Mesenchymal stem cell (in vitro differentiated cells and primary cell): ENCODE measurements around the gene AGXT.

Experiments
- DNase-seq: peaks from one replicate; pipeline ENCODE4 v3.0.0-alpha.2; 2013
- H2AFZ ChIP-seq: one replicate; pipeline ENCODE4 v1.6.1; 2013; ENCODE audit warnings: low read depth, mild to moderate bottlenecking, control low read depth, inconsistent platforms, low read length, moderate library complexity
- H2AK5ac ChIP-seq: 2 replicates; pipeline ENCODE4 v1.6.1; 2013; ENCODE audit warnings: low read length, moderate library complexity, mild to moderate bottlenecking, inconsistent platforms; ENCODE audit not compliant: severe bottlenecking
- H2BK120ac ChIP-seq: one replicate; pipeline ENCODE4 v1.6.1; 2013; ENCODE audit warnings: low read depth, mild to moderate bottlenecking, inconsistent platforms, low read length, moderate library complexity
- H2BK12ac ChIP-seq, 2 experiments: one replicate each; pipeline ENCODE4 v1.6.1; 2013; ENCODE audit warnings: inconsistent platforms in 2 of 2, low read length in 2 of 2, mild to moderate bottlenecking in 2 of 2, moderate library complexity in 2 of 2, control low read depth in 1 of 2
- H2BK15ac ChIP-seq: one replicate; pipeline ENCODE4 v1.6.1; 2013; ENCODE audit warnings: mild to moderate bottlenecking, low read depth, inconsistent platforms; ENCODE audit not compliant: poor library complexity, severe bottlenecking
- H2BK5ac ChIP-seq: 2 replicates; pipeline ENCODE4 v1.6.1; 2013; ENCODE audit warnings: low read depth, mild to moderate bottlenecking, low read length, control low read depth, inconsistent platforms; ENCODE audit not compliant: poor library complexity, severe bottlenecking
- H3K14ac ChIP-seq, 2 experiments: one replicate each; pipeline ENCODE4 v1.6.1; 2013; ENCODE audit warnings: inconsistent platforms in 2 of 2, low read length in 2 of 2, control low read depth in 1 of 2, mild to moderate bottlenecking in 1 of 2, moderate library complexity in 1 of 2
- H3K18ac ChIP-seq, 2 experiments: one replicate each; pipeline ENCODE4 v1.6.1; 2013; ENCODE audit warnings: inconsistent platforms in 2 of 2, low read length in 2 of 2, control low read depth in 1 of 2, low read depth in 1 of 2, mild to moderate bottlenecking in 1 of 2
- H3K23ac ChIP-seq, 2 experiments: one replicate each; pipeline ENCODE4 v1.6.1; 2013; ENCODE audit warnings: inconsistent platforms in 2 of 2, low read length in 2 of 2, mild to moderate bottlenecking in 2 of 2, moderate library complexity in 2 of 2, control low read depth in 1 of 2
- H3K27ac ChIP-seq: 2 replicates; pipeline ENCODE4 v1.5.1; 2013; ENCODE audit warnings: mild to moderate bottlenecking, moderate library complexity, low read length, control low read depth, inconsistent platforms; ENCODE audit not compliant: poor library complexity, severe bottlenecking
- H3K27me3 ChIP-seq, 2 experiments: 2 replicates each; pipeline versions ENCODE4 v1.6.1 to v1.7.0; 2013; ENCODE audit warnings: low read length in 2 of 2, mild to moderate bottlenecking in 2 of 2, moderate library complexity in 2 of 2, control low read depth in 1 of 2, inconsistent platforms in 1 of 2; ENCODE audit not compliant: control insufficient read depth in 1 of 2, insufficient read depth in 1 of 2
- H3K36me3 ChIP-seq, 2 experiments: 2 replicates each; pipeline versions ENCODE4 v1.6.1 to v1.7.0; 2013; ENCODE audit warnings: low read length in 2 of 2, control low read depth in 1 of 2, inconsistent platforms in 1 of 2, low read depth in 1 of 2, mild to moderate bottlenecking in 1 of 2; ENCODE audit not compliant: insufficient read depth in 2 of 2, control insufficient read depth in 1 of 2
- H3K4ac ChIP-seq, 2 experiments: one replicate each; pipeline ENCODE4 v1.6.1; 2013; ENCODE audit warnings: inconsistent platforms in 2 of 2, low read length in 2 of 2, mild to moderate bottlenecking in 2 of 2, moderate library complexity in 2 of 2, control low read depth in 1 of 2, low read depth in 1 of 2
- H3K4me1 ChIP-seq: 2 replicates; pipeline ENCODE4 v1.6.1; 2013; ENCODE audit warnings: low read depth, low read length, control low read depth; ENCODE audit not compliant: control insufficient read depth, insufficient read depth
- H3K4me2 ChIP-seq: 2 replicates; pipeline ENCODE4 v1.6.1; 2013; ENCODE audit warnings: low read length, mild to moderate bottlenecking, inconsistent platforms; ENCODE audit not compliant: poor library complexity, severe bottlenecking
- H3K4me3 ChIP-seq, 2 experiments: 2 replicates each; pipeline versions ENCODE4 v1.5.1 to v1.7.0; 2013; ENCODE audit warnings: low read length in 2 of 2, mild to moderate bottlenecking in 2 of 2, control low read depth in 1 of 2, low read depth in 1 of 2; ENCODE audit not compliant: insufficient read depth in 1 of 2
- H3K79me1 ChIP-seq: replicated peaks from 2 replicates; pipeline ENCODE4 v1.6.1; 2013; ENCODE audit warnings: mild to moderate bottlenecking, control low read depth, low read length, inconsistent platforms; ENCODE audit not compliant: poor library complexity, severe bottlenecking
- H3K9ac ChIP-seq: 2 replicates; pipeline ENCODE4 v1.7.0; 2013; ENCODE audit warnings: mild to moderate bottlenecking, low read length, moderate library complexity
- H3K9me3 ChIP-seq: 2 replicates; pipeline ENCODE4 v1.7.0; 2013; ENCODE audit warnings: mild to moderate bottlenecking, low read length; ENCODE audit not compliant: control insufficient read depth
- H4K8ac ChIP-seq: one replicate; pipeline ENCODE4 v1.6.1; 2013; ENCODE audit warnings: inconsistent platforms, mild to moderate bottlenecking, low read length, moderate library complexity
- H4K91ac ChIP-seq: one replicate; pipeline ENCODE4 v1.6.1; 2013; ENCODE audit warnings: mild to moderate bottlenecking, low read length, inconsistent platforms
- WGBS: methylation state at CpG from one replicate; pipeline ENCODE4 v1.1.7; 2013; ENCODE audit warnings: mixed read lengths; 5-methylcytosine and 5-hydroxymethylcytosine counted together

The AGXT gene

DNA sequence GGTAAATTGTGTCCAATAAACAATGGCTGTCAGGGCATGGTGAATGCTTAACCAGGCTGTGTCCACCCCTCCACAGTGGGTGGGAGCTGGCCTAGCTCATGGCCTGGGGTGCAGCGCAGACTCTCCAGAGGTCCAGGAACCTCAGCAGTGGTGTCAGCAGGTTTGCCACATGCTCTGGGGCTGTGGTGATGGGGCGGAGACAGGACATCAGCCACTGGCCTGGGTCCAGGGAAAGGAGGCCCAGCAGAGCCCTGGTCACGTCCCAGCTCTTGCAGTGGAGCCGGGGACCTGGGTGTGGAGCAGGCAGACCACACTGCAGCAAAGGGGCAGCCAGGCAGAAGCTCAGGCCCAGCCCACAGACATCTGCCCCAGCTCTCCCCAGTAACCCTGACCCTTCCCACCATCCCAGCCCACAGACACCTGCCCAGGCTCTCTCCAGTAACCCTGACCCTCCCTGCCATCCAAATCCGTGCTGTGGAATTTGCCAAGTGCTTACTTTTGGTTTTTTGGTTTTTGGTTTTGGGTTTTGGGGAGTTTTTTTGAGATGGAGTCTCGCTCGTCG lies 34.8 kb upstream of the AGXT start:
- H3K79me1 ChIP-seq = no peaks in the 10 kb centered on the region
- no peak overlapping the region for H2AK5ac ChIP-seq
- no peak overlapping the region for H2BK12ac ChIP-seq
- no peak overlapping the region for H4K8ac ChIP-seq
- H3K18ac ChIP-seq = no peak overlapping the region
- H3K9me3 ChIP-seq = no peaks in the 10 kb centered on the region
- no peak overlapping the region for H2BK120ac ChIP-seq
- no peak overlapping the region for H2BK15ac ChIP-seq
- H2BK5ac ChIP-seq = no peak overlapping the region
- H3K4ac ChIP-seq = no peak overlapping the region
- H3K36me3 ChIP-seq = no peaks in the 10 kb centered on the region
- H3K27ac ChIP-seq = no peak overlapping the region
- no peak for DNase-seq
- H3K23ac ChIP-seq = no peak overlapping the region
- H3K9ac ChIP-seq = no peak overlapping the region
- H4K91ac ChIP-seq = no peak overlapping the region
- no peak overlapping the region for H3K14ac ChIP-seq
- H3K4me1 ChIP-seq = peaks cover 8% of the 10 kb centered on the region
- peaks cover 44 to 89% of the 10 kb centered on the region in 2 experiments for H3K27me3 ChIP-seq
- no peak overlapping the region for H3K4me3 ChIP-seq
- 91% methylated on average over 8 of the region's 8 CpGs for WGBS
- H3K4me2 ChIP-seq = no peak overlapping the region
- H2AFZ ChIP-seq = no peak overlapping the region

GRCh38 chr2:240834377-240834975 lies 34.1 kb upstream of the AGXT start:
- Histone ChIP-seq H3K9ac (no peak overlapping the region), H3K14ac (no peak overlapping the region), H2BK5ac (no peak overlapping the region), H3K4me2 (no peak overlapping the region), H3K27ac (no peak overlapping the region), H3K27me3 (peaks cover 48 to 89% of the 10 kb centered on the region in 2 experiments), H4K91ac (no peak overlapping the region), H3K4me1 (peaks cover 8% of the 10 kb centered on the region), H3K36me3 (no peaks in the 10 kb centered on the region), H4K8ac (no peak overlapping the region), H3K79me1 (no peaks in the 10 kb centered on the region), H2BK12ac (no peak overlapping the region), H3K23ac (no peak overlapping the region), H3K9me3 (no peaks in the 10 kb centered on the region), H2BK120ac (no peak overlapping the region), H2AK5ac (no peak overlapping the region), H3K4ac (no peak overlapping the region), H3K18ac (no peak overlapping the region), H2AFZ (no peak overlapping the region), H3K4me3 (no peak overlapping the region), H2BK15ac (no peak overlapping the region)
- DNase-seq = no peak
- 70% methylated on average over 6 of the region's 6 CpGs for WGBS

DNA sequence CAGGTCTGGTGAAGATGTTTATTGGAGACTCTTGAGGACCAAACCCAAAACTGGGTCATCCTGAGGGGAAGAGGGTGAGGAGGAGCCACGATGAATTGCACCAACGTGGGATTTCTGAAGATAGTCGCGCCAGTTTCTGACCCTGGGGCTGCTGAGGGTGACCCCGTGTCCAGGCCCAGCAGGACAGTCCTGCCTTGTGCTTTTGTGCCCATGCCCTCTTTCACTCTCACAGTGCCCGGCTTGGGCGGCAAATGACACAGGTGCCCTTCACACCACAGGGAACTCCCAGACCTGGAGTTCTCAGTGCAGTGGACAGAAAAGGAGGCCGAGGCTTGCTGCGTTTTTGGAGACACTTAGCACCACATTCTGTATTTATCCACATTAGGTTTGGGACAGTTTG lies 33.1 kb upstream of the AGXT start:
- no peak overlapping the region for H3K23ac ChIP-seq
- no peak overlapping the region for H3K27ac ChIP-seq
- H3K4me1 ChIP-seq = peaks cover 10% of the 10 kb centered on the region
- WGBS = 90% methylated on average over 7 of the region's 9 CpGs
- H3K4me3 ChIP-seq = no peak overlapping the region
- DNase-seq = no peak
- no peak overlapping the region for H4K8ac ChIP-seq
- H3K36me3 ChIP-seq = no peaks in the 10 kb centered on the region
- H3K79me1 ChIP-seq = no peaks in the 10 kb centered on the region
- no peak overlapping the region for H2BK15ac ChIP-seq
- no peak overlapping the region for H2BK5ac ChIP-seq
- no peak overlapping the region for H3K4me2 ChIP-seq
- H3K9ac ChIP-seq = no peak overlapping the region
- peaks cover 41 to 89% of the 10 kb centered on the region in 2 experiments for H3K27me3 ChIP-seq
- H3K9me3 ChIP-seq = no peaks in the 10 kb centered on the region
- H2AFZ ChIP-seq = no peak overlapping the region
- no peak overlapping the region for H2BK120ac ChIP-seq
- H2BK12ac ChIP-seq = no peak overlapping the region
- no peak overlapping the region for H3K4ac ChIP-seq
- no peak overlapping the region for H4K91ac ChIP-seq
- H3K14ac ChIP-seq = no peak overlapping the region
- H3K18ac ChIP-seq = no peak overlapping the region
- H2AK5ac ChIP-seq = no peak overlapping the region

DNA sequence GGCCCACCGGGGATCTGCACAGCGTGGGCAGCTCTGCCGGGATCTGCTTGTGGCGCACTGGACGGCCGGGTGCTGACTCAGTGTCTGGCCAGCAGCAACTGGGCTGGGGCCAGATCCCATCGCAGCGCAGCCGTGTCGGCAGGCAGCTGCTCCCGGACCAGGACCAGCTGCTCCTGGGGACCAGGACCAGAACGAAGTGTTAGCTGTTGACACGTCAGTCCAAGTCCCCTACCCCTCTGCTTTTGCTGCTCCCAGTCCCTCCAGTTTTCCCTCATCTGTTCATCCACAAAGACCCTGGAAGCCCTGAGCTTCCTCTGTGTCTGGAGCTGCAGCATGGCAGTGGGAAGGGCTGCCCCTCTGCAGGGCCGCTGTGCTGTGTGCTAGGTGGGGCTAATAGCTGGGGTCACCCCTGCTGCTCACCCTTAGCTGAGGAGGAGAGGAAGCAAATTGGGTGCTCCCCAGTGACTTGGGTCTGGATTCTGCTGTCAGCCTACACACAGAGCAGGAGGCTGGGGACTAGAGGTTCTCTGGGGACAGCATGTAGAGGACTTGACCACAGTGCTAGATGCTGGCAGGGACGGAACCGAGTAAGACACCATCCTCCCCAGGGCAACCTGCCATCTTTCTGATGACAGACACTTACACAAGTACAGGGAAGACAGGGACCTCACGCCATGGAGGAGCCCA lies 31.7 kb upstream of the AGXT start:
- Histone ChIP-seq H2BK5ac (no peak overlapping the region), H2BK15ac (no peak overlapping the region), H4K91ac (peak overlapping the region; percentile 7), H2AFZ (no peak overlapping the region), H3K23ac (no peak overlapping the region), H3K18ac (no peak overlapping the region), H3K14ac (no peak overlapping the region), H3K4me1 (peaks cover 6% of the 10 kb centered on the region), H3K79me1 (no peaks in the 10 kb centered on the region), H2BK12ac (no peak overlapping the region), H3K4ac (no peak overlapping the region), H2BK120ac (no peak overlapping the region), H3K27ac (no peak overlapping the region), H3K9me3 (no peaks in the 10 kb centered on the region), H3K9ac (no peak overlapping the region), H3K4me2 (no peak overlapping the region), H4K8ac (no peak overlapping the region), H3K27me3 (peaks cover 39 to 89% of the 10 kb centered on the region in 2 experiments), H3K4me3 (peak overlapping the region in 1 of 2 experiments; percentile 23), H2AK5ac (no peak overlapping the region), H3K36me3 (no peaks in the 10 kb centered on the region)
- DNase-seq = no peak
- 86% methylated on average over 17 of the region's 17 CpGs for whole genome bisulfite sequencing
